Stimulated activated CD4-positive, alpha-beta T cell treated with anti-CD3 and anti-CD28 coated beads, Interleukin-2, amount 100 ng/mL, for 48 hours (primary cell): ENCODE data around the gene CTDSPL.

ENCODE experiments used
- DNase-seq, 2 donors: peaks; one replicate each; pipeline ENCODE4 v3.0.0-alpha.2; 2020

Gene CTDSPL

DNA sequence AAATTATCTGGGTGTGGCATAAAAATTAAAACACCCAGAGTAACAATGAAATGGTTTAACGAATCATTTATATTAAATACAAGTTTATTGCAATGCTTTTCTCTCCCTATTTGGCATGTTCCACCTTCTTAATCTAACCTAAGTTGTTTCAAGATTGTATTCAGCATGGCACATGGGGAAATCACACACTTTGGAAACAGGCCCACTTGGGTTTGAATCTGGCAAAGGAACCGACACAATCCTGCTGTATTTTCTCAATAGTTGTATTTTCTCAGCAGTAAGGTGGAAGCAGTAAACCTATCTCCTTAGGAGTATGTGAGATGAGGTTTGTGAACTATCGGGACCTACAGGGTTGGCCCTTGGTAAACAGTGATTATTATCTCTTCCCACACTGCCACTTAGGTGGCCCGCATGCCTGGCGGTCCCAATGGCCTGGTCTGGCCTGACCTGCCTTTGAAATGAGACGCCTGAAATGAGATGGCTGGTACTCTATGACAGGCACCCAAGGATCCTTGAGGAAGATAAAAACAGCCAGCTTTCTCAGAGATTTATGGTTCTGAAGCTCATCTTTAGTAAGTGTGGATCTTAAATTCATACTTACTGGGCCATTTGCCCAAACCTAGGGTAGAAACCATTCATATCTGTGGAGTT lies 83.6 kb downstream of the CTDSPL start:
- no peak for DNase-seq

DNA sequence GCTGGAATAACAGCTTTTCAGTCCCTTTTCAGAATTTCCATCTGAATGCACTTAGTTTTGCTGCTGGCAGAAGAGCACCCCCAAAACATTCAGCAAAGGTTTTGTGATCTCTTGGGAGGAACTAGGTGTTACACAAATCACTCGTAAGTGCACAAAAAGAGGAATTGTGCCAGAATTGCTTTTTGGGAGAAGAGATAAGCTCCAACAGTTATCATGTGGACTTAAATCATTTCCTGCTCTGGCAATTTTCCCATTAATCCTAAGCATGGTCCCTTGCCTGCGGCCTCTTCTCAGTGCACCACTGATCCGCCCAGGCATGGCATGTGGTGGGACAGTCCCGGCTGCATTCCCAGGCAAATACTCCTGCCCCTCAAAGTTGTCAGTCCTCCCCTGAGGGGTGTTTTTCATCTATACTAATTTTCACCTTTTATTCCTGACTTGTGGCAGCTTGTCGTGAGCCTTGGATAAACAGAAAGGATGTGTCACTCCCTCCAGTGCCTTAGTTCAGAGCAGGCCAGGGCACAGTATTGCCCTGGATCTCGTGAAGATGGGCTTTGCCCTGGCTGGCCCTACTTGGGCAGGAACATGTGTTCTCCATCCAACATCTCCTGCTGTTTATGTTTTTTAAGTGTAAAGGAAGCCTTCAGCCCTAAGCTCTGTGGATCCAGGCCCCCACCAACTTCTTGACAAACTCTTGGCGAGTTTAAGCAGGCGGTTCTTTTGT lies 84.3 kb downstream of the CTDSPL start:
- DNase-seq: no peak

DNA sequence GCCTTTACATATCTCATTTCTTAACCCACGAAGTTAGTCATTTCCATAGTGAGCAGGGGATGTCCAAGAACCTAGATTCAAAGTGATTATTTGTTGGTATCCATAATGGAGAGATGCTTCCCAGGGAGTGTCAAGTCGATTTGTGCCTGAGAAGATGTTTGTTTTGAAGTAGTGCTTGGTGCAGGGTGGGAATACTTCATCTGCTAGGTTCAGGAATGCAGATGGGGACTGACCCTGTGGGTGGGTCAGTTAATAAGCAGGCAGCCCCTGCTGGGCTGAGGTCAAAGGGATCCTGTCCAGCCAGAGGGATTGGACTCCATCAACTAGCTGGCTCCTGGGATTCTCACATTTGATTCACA lies 84.8 kb downstream of the CTDSPL start:
- no peak for DNase-seq

DNA sequence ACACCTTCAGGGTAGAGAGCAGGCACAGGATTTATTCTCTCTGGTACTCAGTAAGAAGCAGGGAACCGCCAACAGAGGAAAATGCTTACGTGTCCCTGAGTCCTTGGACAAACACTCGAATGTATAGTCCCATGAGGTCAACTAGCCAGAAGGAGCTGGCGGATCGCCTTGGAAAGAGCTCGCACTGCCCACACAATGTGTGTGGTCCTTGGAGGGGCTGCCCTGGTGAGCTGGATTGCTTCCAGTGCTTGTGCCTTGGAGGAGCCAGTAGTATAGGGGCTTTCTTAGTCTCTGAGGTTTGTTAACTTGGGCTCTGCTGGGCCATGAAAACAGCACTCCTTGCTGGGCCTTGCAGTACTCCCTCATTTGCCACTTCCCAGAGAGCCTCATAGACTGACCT lies 88.2 kb downstream of the CTDSPL start:
- DNase-seq: no peak

DNA sequence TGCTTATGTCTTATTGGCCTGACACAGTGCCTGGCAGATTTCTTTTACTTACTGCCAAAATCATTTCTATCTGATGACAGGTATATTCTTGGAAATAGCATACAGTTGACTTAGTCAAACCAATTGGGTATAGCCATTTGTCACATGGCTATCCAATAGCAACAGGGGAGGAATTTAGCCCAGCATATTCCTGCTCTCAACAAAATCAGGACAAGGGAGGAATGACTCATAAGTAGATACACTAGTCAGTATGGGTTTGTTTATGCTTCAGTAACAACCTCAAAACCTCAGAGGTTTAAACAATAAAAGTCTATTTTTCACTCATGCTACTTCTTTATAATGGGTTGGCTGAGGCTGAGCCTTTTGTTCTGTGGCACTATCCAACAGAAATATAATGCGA lies 90.9 kb downstream of the CTDSPL start:
- no peak for DNase-seq

DNA sequence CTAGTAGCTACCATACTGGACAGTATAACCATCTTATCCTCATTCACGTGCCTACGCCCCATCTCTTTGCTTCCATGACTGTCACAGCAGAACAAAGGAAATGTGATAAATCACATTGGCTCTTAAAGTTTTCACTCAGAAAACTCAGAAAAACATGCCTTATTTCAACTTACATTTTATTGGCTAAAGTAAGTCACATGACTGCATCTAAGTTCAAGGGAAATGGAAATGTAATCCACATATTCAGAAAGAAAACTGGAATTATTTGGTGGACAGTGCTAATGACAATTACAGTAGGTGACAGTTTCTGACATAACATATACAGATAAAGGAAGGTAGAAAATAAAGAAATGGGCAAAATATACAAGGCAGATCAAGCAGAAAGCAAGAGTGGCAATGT lies 91.5 kb downstream of the CTDSPL start:
- no peak for DNase-seq

DNA sequence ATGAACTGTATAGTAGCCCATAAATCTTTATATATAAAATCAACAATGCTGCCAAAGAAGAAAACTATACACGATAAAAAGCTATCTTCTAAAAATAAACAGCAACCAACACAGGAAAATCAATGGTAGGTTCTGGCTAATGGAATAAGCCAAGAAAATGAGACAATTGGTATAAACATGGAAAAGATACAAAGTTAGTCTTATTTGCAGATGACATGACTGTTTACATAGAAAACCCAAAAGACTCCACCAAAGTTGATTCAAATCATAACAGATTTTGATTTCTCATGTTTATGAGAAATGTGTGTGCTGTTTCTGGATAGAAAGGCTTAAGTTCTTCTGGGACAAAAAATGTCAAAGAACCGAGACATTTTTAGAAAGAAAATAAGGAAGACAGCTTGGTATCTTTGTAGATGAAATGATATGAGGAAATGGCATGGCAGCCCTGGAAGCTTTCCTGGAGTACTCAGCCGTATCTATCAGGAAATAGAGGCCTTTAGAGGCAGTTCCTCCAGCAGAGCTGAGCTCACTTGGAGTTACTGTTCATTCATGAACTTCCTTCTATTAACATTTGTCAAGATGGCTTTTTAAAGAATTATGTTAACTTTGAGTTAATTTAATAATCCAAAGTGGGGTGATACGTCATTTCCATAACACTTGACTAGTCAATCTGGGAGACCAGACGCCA lies 92.2 kb downstream of the CTDSPL start:
- DNase-seq: no peak

DNA sequence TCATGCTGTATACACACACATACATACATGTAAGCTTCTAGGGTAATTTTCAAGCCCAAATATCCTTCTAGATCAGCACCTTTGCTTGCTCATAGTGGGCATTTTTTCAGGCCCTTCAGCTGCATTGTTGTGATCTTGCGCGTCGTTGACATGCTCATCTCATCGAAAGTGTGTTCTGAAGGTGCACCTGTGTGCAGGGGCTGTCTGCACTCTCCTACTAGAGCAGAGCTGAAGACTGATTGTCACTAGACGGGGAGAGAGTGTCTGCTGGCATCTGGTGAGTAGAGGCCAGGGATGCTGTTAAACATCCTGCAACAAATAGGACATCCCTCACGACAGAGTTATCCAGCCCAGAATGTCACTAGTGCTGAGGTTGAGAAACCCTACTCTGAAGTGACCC lies 93.2 kb downstream of the CTDSPL start:
- no peak for DNase-seq

DNA sequence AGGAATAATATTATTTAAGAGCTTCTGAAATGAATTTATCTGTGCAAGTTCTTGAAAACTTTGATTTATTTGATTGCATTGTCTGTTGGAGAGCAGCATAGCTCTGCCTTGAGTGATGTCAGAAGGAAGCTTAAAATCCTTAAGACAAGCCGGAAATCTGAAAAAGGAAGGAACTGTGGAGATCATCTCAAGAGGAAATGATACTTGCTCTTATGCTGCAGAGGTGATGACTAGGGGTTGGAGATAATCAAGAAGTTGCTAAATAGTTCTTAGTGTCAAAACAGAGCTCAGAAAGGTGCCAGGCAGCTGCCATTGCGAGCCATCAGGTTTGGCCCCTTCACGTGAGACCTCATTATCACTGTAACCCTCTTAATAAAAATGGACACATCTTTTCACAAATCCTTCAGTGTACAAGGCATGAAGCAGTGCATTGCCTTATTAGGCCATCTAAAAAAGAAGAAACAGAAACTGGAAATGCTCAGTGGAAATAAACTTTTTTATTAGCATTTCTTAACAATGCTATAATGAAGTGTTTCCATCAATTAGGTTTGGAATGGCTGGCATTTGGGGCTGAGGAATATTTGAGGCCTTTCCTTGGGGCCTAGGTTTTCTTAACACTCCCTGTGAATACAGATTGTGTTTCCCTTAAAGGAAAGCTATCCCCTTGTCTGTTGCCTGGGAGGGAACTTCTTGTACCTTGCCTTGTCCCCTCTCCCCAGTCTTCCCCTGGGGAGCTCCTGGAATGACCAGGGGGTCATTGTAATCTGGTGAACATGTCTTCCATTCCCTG lies 94.4 kb downstream of the CTDSPL start:
- no peak for DNase-seq

DNA sequence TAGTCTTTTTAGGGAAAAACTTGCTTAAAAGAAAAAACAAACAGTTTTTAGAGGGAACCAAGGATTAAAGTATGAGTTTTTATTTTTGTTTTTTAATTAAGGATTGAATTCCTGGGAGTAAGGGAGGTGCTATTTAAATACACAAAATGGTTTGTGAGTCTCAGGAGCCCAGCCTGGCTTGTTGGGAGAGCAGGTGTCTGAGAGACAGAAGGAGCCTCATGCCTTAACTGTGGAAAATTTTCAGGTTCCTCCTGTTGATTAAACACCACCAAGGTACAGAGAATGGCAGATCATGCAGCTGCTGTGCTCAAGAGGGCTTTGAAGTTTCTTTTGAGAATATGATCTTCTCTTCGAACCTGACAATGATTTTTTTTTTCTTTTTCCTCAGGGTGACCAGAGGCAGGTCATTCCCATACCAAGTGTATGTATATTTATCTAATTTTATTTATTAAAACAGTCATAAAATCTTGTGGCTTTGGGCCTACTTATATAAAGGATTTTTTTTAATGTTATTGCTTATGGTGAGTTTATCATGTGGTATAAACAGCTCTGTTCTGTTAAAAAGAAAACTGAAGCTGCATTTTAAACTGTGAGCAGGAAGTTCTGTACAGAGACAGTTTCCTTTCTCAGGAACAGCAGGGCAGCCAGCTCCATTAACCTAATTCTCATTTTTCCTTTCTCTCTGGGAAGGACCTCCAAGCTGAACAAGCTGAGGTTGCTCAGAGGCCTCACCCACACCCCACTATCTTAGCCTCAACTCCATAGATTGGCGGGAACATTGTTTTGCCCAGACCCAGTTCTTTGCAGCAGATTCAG lies 95.3 kb downstream of the CTDSPL start:
- DNase-seq: no peak

DNA sequence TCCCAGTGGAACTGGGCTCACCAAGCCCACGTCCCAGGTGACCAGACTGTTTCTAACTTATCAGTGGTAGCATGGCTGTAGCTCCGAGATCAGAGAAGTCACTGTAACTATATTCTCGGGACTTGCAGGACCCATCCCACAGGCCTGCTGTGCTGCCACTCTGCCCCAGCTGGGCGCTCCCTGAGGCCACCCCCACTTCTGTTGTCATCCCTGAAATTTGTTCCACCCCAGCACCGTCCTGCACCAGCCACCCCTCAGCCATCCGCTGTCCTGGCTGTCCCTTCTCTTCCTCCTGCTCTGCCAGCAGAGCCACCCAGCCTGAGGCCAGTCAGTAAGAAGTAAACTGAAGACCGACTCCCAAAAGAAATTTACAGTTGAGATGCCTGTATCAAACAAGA lies 95.9 kb downstream of the CTDSPL start:
- no peak for DNase-seq

DNA sequence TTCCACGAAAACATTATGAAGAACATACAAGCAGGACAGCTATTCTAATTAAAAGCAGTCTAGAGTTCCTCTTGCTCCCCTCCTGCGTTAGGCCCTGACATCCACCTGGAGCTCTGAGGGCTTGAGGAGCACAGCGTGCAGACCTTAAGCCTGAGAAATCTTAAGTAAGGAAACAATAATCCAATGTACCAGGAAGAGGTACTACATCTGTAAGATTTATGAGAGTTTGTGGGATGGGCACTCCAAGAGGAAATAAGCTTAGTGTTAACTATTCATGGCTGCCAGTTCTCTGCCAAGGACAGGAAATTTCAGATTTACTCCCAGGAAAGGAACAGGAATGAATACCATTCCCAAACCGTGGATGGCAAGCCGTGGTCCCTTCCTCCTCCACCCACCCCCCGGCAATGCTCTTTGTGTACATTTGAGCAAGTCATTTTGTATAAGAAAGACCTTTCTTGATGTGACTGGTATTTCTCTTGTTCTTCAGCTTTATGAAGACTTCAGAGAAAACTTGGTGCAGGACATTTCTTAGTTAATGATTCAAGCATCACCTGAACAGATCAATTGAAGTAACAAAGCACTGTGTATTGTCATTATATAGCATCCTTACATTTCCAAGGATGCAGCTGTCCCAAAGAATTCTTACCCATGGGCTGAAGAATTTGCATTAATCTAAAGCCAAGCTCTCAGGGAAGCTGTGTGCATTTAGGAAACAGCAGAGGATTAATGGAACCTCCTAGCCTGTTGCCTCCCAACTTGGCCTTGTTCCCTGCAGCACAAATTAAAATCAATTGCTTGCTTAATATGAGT lies 100.1 kb downstream of the CTDSPL start:
- no peak for DNase-seq

DNA sequence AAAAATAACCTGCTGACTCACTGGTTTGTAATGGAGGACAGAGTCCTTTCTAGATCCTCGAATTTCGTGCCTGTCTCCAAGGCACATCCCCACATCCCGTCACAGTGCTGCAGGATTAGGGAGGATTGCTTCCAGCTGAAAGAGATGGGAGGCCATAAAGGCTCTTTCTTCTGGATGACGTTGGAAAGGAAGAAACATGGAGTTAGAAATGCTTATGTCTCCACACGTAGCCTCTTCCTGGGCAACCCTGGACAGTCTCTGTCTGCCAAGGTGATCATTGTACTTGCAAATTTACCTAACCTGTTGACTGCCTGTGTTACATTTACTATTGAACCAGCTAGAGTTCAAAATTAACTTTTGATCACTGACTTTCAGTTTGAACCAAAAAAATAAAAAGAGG lies 101.3 kb downstream of the CTDSPL start:
- DNase-seq: no peak

DNA sequence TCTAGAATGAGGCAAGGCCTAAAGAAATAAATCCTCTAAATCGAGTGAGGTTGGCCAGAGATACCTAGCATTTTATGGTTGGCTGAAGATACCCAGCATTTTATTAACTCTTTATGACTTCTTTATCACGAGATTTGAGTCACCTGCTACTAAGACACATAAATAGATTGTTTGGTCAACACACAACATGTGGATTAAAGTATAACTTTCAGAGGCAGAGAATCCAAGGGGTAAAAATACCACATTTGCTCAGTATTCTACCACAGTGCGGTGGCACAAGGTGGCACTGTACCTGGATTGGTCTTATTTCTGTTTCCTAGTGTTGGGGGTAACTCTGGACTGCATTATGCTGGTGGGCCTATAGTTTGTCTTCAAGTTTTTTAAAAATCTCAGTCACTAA lies 102.0 kb downstream of the CTDSPL start:
- no peak for DNase-seq

DNA sequence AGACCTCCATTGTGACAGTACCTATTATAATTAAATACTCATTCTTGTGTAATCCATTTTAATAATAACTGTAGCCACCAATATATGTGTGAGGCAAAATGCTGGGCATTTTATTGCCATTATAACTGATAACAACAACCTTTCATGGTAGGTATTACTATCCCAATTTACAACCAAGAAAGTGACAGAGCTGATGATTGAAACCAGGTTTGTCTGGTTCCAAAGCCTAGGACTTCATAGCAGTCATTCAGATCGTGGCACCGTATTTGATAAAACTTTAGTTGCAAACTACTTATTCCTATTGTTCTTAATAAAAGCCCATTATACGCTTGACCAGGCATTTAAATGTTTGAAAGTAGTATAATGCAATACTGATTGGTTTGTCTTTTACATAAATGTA lies 102.5 kb downstream of the CTDSPL start:
- DNase-seq: no peak

DNA sequence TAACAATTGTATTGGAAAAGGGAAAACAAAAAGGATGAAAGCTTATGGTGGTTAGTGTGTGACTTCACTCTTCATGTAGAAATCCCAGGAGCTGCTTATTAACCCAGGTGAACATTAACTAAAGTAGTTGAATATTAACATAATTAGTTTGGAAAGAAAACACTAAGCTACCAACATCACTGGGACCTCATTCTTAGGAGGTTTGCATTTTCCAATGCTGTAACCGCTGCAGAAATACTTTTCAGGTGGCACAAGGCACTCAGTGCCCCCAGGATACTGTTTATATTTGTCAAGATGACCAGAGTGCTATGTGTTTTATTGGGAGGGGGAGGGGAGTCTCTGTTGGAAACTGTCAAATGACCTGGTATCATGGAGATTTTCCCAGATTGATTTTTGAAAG lies 103.0 kb downstream of the CTDSPL start:
- DNase-seq: no peak

DNA sequence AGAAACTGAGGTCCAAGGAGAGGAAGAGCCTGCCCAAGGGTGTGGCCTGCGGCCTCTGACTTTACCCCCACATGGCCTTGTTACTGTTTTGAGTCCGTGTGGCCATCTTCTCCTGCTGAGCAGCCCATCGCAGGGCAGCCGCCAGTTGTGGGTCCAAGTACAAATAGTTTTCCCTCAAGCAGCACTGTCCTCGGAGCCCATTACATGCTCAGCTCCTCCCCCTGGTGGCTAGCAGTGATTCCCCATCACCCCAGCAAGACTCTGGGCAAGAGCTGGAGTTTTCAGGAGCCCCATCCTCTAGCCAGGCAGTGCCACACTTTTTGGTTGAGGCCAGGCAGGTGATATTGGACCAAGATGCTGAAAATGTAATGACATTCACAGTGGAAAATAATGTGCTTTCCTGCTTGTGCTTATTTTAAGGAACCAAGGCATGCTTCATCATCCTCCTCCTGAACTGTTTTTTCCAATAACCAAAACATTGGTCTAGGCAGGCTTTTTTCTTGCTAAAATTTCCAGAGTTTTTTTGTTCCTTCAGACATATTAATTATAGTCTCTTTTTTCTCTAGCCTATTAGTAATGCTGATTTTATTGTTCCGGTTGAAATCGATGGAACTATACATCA lies 105.7 kb downstream of the CTDSPL start:
- DNase-seq: peak; percentile 50 to 52

DNA sequence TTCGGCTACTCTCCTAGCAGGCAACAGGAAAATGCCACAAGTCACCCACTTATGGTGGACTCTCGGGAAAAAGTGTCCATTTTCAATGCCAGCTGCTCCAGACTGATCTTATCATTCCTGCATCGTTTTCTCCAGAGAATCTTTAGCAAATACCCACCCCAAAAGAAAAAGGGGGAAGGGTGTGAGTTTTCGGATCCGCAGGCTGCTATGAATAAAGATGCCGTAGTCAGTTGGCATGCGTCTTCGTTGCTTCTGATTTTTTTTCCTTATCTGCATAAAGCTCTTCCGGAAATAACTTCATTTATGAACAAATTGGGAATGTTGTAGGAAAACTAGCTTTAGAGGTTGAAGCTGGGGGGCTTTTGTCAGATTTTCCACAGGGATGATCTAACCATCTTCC lies 106.5 kb downstream of the CTDSPL start:
- no peak for DNase-seq

DNA sequence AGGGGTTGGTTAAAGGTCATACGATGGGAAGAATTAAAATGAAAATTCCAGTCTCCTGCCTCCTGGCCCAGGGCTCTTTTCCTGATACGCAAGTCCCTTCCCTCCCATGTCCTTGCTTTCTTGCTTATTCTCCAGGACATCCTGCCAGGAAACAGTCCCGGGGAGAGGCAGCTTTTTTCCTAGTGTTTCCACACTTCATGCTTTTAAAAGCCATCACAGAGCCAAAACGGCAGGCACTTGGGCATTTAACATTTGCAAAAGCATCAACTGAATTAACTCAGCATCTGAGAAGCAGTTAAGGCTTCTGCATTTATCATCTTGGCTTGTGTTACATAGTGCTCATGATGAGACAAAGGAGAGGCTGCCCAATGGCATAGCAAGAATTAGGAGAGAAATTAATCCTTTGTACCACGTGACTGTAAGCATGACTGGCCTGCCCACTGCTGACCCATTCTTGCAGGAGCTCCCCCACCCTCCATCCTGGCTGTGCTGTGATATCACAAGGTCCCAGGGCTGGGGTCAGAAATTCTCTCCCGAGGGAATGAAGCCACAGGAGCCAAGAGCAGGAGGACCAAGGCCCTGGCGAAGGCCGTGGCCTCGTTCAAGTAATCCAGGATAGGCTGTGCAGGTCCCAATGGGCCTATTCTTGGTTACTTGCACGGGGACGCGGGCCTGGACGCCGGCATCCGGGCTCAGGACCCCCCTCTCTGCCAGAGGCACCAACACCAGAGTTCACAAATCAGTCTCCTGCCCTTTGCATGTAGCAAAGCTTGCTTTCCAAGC lies 107.3 kb downstream of the CTDSPL start:
- DNase-seq: no peak

DNA sequence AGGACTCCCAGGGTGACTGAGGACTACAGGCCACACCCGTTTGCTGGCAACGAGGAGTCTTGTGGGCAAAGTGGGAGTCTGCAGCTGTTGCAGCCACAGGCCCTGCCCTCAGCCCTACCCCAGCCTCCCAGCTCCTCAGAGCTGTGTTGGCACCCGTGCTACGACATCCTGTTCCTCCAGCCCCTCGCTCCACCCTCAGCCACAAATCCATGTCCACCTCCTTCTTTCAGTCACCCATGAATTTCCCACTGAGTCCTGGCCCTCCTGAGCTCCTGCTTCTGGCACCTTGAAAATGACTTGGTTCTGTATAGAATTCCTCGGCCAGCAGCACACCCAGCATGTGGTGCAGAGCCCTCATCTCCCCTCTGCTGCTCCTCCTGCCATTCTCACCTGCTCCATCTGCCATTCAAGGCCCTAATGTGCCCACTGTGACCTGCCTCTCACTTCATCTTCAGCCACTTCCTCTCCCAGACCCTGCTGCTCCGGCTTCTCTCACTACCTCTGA lies 108.0 kb downstream of the CTDSPL start:
- no peak for DNase-seq
